GM19239 (cell line): ENCODE results near the gene SLC18A2.
A peak's percentile ranks its signal among the peaks of the same experiment; 100 is the strongest.

ENCODE experiments used
- DNase-seq: peaks from one replicate; pipeline ENCODE4 v3.0.0; 2011; ENCODE audit warnings: low spot score; ENCODE audit not compliant: insufficient read length
- FAIRE-seq: peaks from 2 replicates; lab custom pipeline; 2011; peaks lifted over from hg19 to GRCh38; lab: Jason Lieb, UNC

SLC18A2 gene

DNA sequence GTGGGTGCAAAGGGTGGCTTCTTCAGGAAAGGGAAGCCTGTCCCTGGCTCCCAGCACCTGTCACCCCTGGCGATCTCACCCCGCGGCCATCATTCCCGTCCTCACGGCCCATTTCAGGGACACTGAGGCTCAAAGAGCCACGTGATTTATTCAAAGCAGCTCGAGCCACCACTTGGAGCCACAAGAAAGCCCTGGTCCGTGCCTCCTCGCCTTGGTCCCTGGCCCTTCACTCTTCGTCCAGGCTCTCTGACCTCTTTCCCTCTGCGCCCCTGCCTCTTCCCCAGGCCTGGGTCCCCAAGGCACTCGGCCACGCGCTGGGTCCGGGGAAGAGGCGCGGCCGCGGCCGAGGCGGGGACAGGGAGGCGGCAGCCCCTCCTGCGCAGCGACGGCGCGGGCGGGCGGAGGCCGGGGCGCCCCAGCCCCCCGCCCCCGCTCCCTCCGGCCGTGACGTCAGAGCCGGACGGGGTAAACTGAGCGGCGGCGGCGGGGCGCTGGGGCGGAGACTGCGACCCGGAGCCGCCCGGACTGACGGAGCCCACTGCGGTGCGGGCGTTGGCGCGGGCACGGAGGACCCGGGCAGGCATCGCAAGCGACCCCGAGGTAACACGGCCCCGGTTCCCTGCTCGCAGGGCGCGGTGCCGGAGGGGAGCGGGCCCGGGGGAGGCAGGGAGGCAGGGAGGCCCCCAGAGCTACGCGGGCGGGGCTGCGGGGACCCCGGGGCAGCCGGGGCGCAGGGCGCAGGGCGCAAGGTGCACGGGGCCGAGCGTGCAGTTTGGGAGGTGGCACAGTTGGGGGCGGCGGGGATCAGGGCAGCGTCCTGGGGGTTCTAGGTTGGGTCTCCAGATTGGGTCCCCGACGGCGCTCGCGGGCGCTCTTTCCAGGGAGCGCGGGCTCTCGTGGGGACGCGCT lies at the start of gene SLC18A2:
TSS of gene SLC18A2 (plus strand) at position 494 of the 909 bp plus-strand sequence. CDS start 580 bp downstream, outside the sequence.
- no peak for FAIRE-seq
- no peak for DNase-seq

DNA sequence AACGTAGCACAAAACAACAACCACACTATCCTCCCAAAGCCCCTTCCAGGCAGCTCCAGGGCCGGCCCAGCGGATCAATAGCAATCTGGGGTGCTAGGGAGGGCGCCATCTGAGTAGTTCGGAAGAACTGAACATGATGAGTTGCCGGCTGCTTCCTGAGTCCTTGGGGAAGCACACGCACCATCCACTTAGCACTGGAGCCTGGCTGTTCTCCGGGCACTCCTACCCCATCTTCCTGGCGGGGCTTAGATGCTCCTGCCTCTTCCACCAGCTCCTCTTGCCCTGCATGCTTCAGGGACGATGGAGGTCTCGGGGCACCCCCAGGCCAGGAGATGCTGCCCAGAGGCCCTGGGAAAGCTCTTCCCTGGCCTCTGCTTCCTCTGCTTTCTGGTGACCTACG lies 43.7 kb upstream of the SLC18A2 start, which contains the start of gene KCNK18:
TSS of gene KCNK18 (plus strand) at position 301 of the 400 bp plus-strand sequence. CDS start at position 301, 0 bp downstream.
- FAIRE-seq: no peak
- no peak for DNase-seq

DNA sequence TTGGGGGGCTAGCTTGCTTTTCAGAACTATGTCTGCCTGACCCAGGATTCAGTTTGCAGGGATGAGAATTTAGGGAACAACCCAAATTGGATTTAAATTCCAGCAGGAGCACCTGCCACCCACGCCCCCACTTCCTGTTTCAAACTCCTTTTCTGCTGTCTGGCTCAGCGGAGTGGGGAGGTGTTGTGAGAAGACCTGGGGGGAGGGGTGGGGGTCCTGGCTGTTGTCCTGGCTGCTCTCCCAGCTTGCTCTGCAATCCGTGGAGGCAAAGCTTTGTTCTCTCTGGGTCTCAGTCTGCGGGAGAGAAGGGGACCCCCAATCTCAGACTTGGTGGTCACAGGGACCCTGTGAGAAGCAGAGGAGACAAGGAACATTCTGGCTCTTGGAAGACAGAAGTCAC lies 42.8 kb upstream of the SLC18A2 start:
- DNase-seq: no peak
- no peak for FAIRE-seq

- DNase-seq: no peak
- FAIRE-seq: no peak
Observed at GRCh38 chr10:117201826-117202225, 39.1 kb upstream of the SLC18A2 start.

DNA sequence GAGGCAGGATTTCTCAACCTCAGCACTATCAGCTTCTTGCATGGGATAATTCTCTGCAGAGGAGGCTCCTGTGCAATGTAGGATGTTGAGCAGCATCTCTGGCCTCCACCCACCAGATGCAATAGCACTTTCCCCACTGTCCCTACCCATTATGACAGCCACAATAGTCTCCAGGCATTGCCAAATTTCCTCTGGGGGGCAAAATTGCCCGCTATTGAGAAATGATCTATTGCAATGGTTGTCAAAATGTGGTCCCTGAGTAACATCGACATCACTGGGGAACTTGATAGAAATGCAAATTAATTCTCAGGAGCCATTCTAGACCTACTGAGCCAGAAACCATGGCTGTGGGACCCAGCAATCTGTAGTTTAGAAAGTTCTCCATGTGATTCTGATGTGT lies 36.6 kb upstream of the SLC18A2 start:
- no peak for FAIRE-seq
- no peak for DNase-seq

GRCh38 chr10:117212176-117212575 lies 28.7 kb upstream of the SLC18A2 start:
- no peak for DNase-seq
- no peak for FAIRE-seq

GRCh38 chr10:117214401-117214800 lies 26.5 kb upstream of the SLC18A2 start:
- DNase-seq: no peak
- no peak for FAIRE-seq

- no peak for FAIRE-seq
- DNase-seq: no peak
Observed at GRCh38 chr10:117215079-117215478, 25.8 kb upstream of the SLC18A2 start.

GRCh38 chr10:117216028-117216427 lies 24.9 kb upstream of the SLC18A2 start:
- FAIRE-seq: no peak
- no peak for DNase-seq

DNA sequence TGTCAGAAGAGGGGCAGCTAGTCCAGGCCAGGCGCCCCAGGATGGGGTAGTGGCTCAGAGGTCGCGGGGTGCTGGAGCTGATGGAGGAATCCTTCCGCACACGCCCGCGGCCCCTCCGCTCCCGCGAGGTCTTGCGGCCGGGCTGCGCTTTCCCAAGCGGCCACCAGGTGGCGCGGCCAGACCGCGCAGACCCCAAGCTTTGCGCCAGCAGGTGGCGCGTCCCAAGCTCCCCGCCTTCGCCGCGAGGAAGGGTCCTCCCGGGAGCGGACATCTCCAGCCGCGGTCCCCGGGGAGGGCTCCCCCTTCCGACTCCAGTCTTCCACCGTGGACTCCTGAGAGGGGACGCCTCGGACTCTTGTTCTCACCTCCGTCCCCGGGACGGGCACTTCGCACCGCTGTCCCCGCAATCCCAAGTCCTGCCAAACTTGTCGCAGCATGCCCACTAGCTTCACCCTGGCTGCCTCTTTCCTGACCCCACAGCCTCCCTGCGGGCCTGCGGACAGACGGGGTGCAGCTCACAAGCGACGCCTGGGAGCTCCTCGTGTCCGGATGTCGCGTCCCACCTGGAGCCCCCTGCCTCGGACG lies 24.2 kb upstream of the SLC18A2 start:
- FAIRE-seq (peak; percentile 74), DNase-seq (peak; percentile 87)

DNA sequence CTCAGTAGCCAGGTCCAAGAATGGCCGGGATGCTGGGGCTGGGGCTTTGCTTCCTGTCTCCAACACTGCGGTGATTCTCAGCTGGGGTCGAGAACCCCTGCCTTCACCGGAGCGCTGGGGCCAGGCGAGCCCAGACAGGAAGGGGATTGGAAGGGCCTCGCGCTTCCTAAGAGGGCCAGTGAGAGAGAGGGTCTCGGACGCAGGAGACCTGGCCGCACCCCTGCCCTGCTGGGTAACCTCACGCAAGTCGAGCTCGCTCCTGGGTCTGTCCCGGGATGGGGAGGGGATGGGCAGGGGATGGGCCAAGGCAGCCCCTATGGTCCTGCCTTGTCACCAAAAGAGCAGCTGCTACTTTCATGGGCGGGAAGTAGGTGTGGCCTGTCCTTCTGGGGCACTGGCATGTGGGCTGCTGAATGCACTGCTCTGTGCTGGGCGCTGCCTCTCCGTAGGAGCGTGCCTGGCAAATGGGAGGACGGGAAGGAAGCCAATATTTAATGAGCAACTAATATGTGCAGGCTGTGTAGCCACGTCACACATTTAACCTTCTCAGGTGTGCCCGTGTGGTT lies 23.6 kb upstream of the SLC18A2 start:
- DNase-seq: no peak
- peak; percentile 69 for FAIRE-seq

DNA sequence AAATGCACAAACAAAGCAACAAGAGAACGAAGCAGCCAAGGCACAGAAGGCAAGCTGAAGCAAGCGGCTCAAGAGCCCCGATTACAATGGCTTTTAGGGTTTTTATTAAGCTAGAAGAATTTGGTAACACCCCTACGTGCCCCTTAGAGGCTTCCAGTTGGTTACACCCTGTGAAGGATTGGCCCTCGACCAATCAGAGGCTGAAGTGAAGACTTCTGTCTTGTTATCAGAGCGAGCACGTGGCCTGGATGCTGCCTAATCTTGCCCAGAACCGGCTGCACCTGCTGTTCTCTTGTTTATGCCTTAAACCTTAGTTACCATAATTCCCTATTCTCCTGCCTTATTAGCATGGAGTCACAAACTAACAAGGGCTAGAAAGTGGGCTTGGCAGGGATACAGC lies 22.3 kb upstream of the SLC18A2 start:
- FAIRE-seq: no peak

GRCh38 chr10:117221156-117221711 lies 19.7 kb upstream of the SLC18A2 start:
- DNase-seq (no peak), FAIRE-seq (no peak)

More for the DNA sequence above, 22.3 kb upstream of the SLC18A2 start:
- no peak for DNase-seq

GRCh38 chr10:117222552-117222951 lies 18.4 kb upstream of the SLC18A2 start:
- FAIRE-seq (no peak), DNase-seq (no peak)

DNA sequence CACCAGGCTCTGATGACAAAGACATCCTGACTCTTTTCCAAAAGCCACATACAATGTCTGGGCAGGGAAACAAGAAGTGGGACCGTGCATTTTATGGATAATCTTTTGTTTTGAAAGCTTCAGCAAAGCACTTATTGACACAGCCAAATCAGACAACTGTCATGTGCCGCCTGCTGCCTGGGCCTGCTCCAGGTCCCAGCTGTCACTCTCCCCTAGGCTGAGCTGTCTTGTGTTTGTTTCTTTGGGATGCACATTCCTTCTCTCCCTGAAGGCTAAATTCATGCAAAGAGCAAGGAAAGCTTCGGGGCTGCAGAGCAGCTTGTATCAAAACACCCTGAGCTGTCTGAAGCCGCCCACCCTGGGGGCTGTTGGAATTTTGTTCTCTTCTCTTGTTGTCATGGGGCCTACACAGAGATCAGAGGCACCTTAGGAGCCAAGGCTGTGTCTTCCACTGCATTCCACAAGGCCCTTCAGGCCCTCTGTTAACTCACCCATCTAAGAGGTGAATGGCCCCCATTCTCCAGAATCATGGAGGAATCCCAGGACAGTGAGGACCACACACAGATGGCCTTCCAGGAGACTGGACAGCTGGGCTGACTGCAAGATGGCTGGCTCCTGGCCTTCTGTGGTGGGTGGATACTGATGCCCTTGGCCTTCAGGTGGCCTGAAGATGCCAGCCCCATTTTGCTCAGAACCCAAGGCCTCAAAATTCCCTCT lies 17.8 kb upstream of the SLC18A2 start:
- DNase-seq: no peak
- no peak for FAIRE-seq

GRCh38 chr10:117223693-117224430 lies 17.1 kb upstream of the SLC18A2 start:
- DNase-seq (no peak), FAIRE-seq (no peak)

DNA sequence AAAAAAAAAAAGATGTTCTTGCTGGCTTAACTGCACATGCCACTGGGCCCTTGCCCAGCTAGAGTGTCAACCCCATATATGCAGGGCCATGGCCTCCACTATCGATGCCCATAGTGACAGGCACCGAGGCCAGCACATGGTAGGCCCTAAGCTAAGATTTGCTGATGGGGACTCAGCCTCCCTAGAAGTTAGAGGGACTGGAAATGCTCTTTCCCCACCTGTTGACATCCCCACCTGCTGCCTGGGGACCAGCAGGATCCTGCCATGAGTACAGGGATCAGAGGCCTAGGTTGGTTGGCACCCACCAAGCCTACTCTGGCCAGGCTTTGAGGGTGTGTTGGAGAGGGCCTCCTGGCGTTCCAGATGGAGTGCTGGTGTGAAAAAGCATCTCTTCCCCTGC lies 16.0 kb upstream of the SLC18A2 start:
- DNase-seq: no peak
- FAIRE-seq: no peak

DNA sequence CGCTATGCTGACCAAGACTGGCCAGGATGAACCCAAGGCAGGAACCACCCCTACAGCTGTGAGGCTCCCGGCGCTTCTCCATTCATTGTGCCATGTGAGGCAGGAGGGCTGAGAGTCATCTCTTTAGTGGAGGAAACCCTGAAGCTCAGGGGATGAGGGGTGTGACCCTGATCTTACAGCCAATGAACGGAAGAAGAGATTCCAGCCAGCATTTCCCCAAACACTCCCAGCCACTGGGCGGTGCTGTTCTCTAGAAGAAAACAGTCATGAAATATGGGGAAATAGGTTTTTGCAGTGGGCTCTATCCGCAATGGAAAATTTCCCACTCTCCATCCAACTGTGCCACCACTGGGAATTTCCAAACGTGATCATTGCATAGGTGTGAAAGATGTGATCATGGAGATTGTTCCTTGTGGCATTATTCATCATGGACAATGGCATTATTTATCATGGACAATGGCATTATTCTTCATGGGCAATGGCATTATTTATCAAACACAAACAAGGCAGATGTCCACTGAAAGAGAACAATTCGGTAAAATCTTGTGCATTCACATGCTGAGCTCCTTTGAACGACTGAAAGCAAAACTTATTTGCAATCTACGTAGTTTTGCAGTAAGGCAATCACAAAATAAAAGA lies 14.0 kb upstream of the SLC18A2 start:
- no peak for DNase-seq
- FAIRE-seq: no peak

- DNase-seq (no peak), FAIRE-seq (no peak)
Observed at GRCh38 chr10:117228210-117228609, 12.7 kb upstream of the SLC18A2 start.
